ENCODE data around the gene SLC35B2. TPM values are rescaled to one million over a fixed set of nuclear protein-coding genes. Genes with fewer than 3 reads are reported as not detected.
A peak's percentile ranks its signal among the peaks of the same experiment; 100 is the strongest.

SLC35B2 gene, protein sequence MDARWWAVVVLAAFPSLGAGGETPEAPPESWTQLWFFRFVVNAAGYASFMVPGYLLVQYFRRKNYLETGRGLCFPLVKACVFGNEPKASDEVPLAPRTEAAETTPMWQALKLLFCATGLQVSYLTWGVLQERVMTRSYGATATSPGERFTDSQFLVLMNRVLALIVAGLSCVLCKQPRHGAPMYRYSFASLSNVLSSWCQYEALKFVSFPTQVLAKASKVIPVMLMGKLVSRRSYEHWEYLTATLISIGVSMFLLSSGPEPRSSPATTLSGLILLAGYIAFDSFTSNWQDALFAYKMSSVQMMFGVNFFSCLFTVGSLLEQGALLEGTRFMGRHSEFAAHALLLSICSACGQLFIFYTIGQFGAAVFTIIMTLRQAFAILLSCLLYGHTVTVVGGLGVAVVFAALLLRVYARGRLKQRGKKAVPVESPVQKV
- total RNA-seq (10 to 100 TPM; 22.4 to 30.4 (median 27.9) TPM), polyA plus RNA-seq (10 to 100 TPM; 17.6 to 22.0 (median 21.7) TPM)
- long read RNA-seq, donor 1, transcript SLC35B2-202 (4 exons, 2,043 nt), result major isoform, 10 of 10 reads
- long read RNA-seq, donor 1, partial matches to known transcripts, result 0 of 10 reads
- long read RNA-seq, donor 1, other reads (novel, unspliced or antisense), result 0 of 10 reads
- long read RNA-seq, donor 2, transcript SLC35B2-202 (4 exons, 2,043 nt), result major isoform, 12 of 12 reads
- long read RNA-seq, donor 2, partial matches to known transcripts, result 0 of 12 reads
- long read RNA-seq, donor 2, other reads (novel, unspliced or antisense), result 0 of 12 reads

DNA sequence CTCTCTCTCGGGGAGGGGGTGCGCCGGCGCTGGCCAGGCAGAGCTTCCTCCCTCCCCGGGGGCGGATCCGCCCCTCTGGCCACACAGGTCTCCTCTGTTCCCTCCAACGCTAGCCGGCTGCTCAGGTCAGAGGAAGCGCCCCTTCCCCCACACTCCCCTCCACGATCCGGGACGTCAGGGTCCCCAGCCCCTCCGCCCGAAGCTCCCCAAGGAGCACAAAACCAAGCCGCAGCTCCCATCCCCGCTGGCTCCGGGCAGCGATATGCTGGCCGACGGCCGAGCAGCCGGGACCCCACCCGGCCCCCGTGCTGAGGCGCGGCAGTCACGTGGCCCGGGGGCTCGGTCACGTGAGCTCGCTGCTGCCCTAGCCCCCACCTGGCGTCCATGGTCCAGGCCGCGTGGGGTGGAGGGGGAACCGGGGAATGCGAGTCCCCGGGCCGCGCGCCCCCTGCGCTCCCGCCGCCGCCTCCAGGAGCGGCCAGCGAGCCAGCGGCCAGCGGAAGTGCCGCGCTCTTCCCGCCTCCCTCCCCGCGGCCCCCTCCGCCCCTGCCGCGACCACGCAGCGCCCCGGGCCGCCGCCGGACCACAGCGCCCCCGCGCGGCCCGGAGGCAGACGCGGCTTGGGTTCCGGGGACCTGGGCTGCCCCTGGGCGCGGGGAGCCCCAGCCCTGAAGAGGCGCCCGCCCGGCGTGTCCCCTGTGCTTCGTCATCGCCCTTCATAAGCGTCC lies at the start of gene SLC35B2:
TSS of gene SLC35B2 (minus strand) at position 504 of the 728 bp plus-strand sequence. CDS start at position 386, 118 bp downstream.
- Histone ChIP-seq H3K36me3 (peaks cover 7 to 81% (median 69%) of the 10 kb centered on the region in 6 donors), H3K4me3 (peak within 1 kb of the TSS; percentile 78 to 98 (median 88)), H3K9me3 (no peaks in the 10 kb centered on the region), H3K4me1 (peaks cover 34 to 98% (median 87%) of the 10 kb centered on the region in 6 donors), H3K27ac (peak within 1 kb of the TSS; percentile 91 to 98 (median 94)), H3K27me3 (replicated peaks in 1 of 7) (no peaks in the 10 kb centered on the region)
- DNase-seq, result peak; percentile 93
- TF ChIP-seq POLR2AphosphoS5 (IDR thresholded peaks at IDR 0.05) (peak; percentile 79 to 90 (median 84)), POLR2A (IDR thresholded peaks at IDR 0.05) (peak in 1 of 3 donors; percentile 38)
- TF ChIP-seq, protein P1, sequence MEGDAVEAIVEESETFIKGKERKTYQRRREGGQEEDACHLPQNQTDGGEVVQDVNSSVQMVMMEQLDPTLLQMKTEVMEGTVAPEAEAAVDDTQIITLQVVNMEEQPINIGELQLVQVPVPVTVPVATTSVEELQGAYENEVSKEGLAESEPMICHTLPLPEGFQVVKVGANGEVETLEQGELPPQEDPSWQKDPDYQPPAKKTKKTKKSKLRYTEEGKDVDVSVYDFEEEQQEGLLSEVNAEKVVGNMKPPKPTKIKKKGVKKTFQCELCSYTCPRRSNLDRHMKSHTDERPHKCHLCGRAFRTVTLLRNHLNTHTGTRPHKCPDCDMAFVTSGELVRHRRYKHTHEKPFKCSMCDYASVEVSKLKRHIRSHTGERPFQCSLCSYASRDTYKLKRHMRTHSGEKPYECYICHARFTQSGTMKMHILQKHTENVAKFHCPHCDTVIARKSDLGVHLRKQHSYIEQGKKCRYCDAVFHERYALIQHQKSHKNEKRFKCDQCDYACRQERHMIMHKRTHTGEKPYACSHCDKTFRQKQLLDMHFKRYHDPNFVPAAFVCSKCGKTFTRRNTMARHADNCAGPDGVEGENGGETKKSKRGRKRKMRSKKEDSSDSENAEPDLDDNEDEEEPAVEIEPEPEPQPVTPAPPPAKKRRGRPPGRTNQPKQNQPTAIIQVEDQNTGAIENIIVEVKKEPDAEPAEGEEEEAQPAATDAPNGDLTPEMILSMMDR (IDR thresholded peaks at IDR 0.05 in 8 of 11, conservative IDR thresholded peaks at IDR 0.05 in 3 of 11), result peak in 9 of 11 experiments; percentile 22 to 94 (median 83)
- 0 to 1% (median 1%) methylated on average over 10 to 80 of the region's 80 CpGs for WGBS, 5 donors
- intact Hi-C loops (cut with DNase I; ENCODE audit: low total_unique reads), result no loop called here

DNA sequence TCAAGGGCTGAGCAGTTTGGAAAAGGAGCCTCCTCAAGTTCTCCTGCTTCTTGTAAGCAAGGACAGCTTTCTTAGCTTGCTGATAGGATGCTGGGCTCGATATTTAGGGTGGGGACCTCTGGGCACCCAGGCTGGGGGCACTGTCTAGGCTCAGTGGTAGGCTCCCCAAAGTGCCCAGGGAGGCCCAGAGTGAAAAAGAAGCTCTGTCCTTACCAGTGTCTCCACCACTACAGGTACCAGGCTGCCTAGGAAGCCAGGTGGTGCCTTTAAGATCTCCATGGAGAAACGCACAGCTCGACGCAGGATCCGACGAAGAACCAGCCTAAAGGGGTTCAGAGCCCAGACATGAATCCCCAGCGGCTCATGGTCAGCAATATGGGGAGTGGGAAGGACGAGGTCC lies 49.4 kb upstream of the SLC35B2 start:
- Histone ChIP-seq H3K9me3 (no peaks in the 10 kb centered on the region), H3K4me3 (no peak overlapping the region), H3K27ac (no peak overlapping the region), H3K4me1 (peaks cover 0 to 6% (median 2%) of the 10 kb centered on the region in 6 donors), H3K36me3 (peaks cover 0 to 100% (median 95%) of the 10 kb centered on the region in 6 donors), H3K27me3 (replicated peaks in 1 of 7) (no peaks in the 10 kb centered on the region)
- WGBS, 5 donors, result 88 to 94% (median 93%) methylated on average over 8 of the region's 8 CpGs
- intact Hi-C loops (cut with DNase I; ENCODE audit: low total_unique reads), result no loop called here
- TF ChIP-seq, protein P1 (IDR thresholded peaks at IDR 0.05 in 8 of 11, conservative IDR thresholded peaks at IDR 0.05 in 3 of 11), result no peak
- TF ChIP-seq POLR2A (IDR thresholded peaks at IDR 0.05) (no peak), POLR2AphosphoS5 (IDR thresholded peaks at IDR 0.05) (no peak)
- no peak for DNase-seq

DNA sequence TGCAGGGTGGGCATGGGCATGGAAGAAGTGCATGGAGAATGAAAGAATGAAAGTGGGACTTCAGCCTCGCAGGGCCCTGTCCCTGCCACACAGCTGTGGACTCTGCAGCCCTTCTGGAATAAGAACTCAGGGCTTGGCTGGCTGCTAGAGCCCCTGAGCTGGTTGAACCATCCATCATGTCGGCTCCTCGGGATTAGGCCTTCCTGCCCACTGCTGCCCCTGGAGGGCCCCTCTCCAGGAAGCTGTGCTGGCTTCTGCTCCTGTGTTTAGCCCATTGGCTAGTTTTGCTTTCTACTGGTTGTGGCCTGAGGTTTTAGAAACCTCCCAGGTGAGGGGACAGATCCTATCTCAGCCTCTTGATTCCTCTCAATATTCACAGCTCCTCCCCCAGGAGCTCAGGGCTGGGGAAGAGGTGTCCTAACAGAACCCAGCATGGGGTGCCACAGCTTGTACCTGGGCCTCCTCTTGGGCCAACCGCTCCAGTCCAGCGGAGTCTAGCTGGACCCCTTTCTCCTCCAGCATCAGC lies 47.9 kb upstream of the SLC35B2 start:
- WGBS, 5 donors, result 87 to 93% (median 88%) methylated on average over 3 to 5 of the region's 5 CpGs
- no peak for TF ChIP-seq POLR2A (IDR thresholded peaks at IDR 0.05)
- TF ChIP-seq POLR2AphosphoS5 (IDR thresholded peaks at IDR 0.05), result no peak
- TF ChIP-seq, protein P1 (IDR thresholded peaks at IDR 0.05 in 8 of 11, conservative IDR thresholded peaks at IDR 0.05 in 3 of 11), result no peak
- no peak overlapping the region for H3K27ac ChIP-seq
- DNase-seq, result no peak
- H3K36me3 ChIP-seq, result peaks cover 0 to 100% (median 95%) of the 10 kb centered on the region in 6 donors
- H3K4me3 ChIP-seq, result no peak overlapping the region
- H3K27me3 ChIP-seq (replicated peaks in 1 of 7), result no peaks in the 10 kb centered on the region
- intact Hi-C loops (cut with DNase I; ENCODE audit: low total_unique reads), result no loop called here
- H3K4me1 ChIP-seq, result no peaks in the 10 kb centered on the region
- H3K9me3 ChIP-seq, result no peaks in the 10 kb centered on the region

Data from spleen (tissue), 13 donors.